ENCODE data around the gene CCL18. TPM values are rescaled to one million over a fixed set of nuclear protein-coding genes. Genes with fewer than 3 reads are reported as not detected.

Gene CCL18
- total and polyA plus RNA-seq, 2 of the 4 experiments (the other 2 are of a cell fraction): not detected

- POLR2A ChIA-PET (ENCODE audit: unreplicated experiment): no interaction called here
- Histone ChIP-seq H2AK5ac (ENCODE audit: low read depth, low read length) (no peak overlapping the region), H3K4me3 (ENCODE audit: insufficient read depth, low read depth, low read length) (no peak overlapping the region), H3K14ac (replicated peaks; ENCODE audit: low read depth, low read length) (no peak overlapping the region), H3K9me3 (ENCODE audit: control insufficient read depth, insufficient read depth, low read length) (no peaks in the 10 kb centered on the region), H3K27ac (ENCODE audit: insufficient read depth, low read length) (no peak overlapping the region), H3K27me3 (ENCODE audit: control insufficient read depth, insufficient read depth, low read length) (no peaks in the 10 kb centered on the region), H3K4me2 (ENCODE audit: low read depth, low read length) (no peak overlapping the region), H3K9ac (ENCODE audit: low read depth, low read length) (no peak overlapping the region), H3K36me3 (ENCODE audit: control insufficient read depth, insufficient read depth, low read length) (no peaks in the 10 kb centered on the region), H3K23ac (ENCODE audit: low read depth, low read length) (no peak overlapping the region), H2BK20ac (ENCODE audit: low read depth, low read length) (no peak overlapping the region), H4K8ac (ENCODE audit: low read depth in 2 of 2, low read length in 2 of 2) (no peak overlapping the region), H2BK15ac (ENCODE audit: low read depth, low read length) (no peak overlapping the region), H4K5ac (ENCODE audit: low read depth, low read length) (no peak overlapping the region), H3K18ac (ENCODE audit: low read depth, low read length) (no peak overlapping the region), H3K4me1 (ENCODE audit: control insufficient read depth, insufficient read depth, low read length) (no peaks in the 10 kb centered on the region), H2AK9ac (replicated peaks; ENCODE audit: low read depth, low read length, poor library complexity) (no peak overlapping the region), H2BK120ac (ENCODE audit: low read depth, low read length) (no peak overlapping the region), H2AFZ (replicated peaks; ENCODE audit: low read length, poor library complexity) (no peak overlapping the region), H4K91ac (ENCODE audit: insufficient read depth, low read depth, low read length) (no peak overlapping the region), H3K9me1 (ENCODE audit: insufficient read depth, low read length) (no peaks in the 10 kb centered on the region), H3K79me1 (ENCODE audit: low read depth in 1 of 2, low read length in 2 of 2) (no peaks in the 10 kb centered on the region), H4K20me1 (ENCODE audit: insufficient read depth, low read length) (no peaks in the 10 kb centered on the region), H3K56ac (ENCODE audit: extremely low read depth, insufficient read depth, low read length) (no peak overlapping the region), H2BK5ac (ENCODE audit: low read depth, low read length, poor library complexity, severe bottlenecking) (no peak overlapping the region), H3K4ac (ENCODE audit: low read depth, low read length) (no peak overlapping the region)
- in situ Hi-C loops (cut with MboI; ENCODE audit: low sequenced_read_pairs): no loop called here
- WGBS, 2 experiments (ENCODE audit: extremely low coverage in 2 of 2, insufficient read length in 1 of 2): 0% methylated on average over 2 of the region's 4 CpGs; no CpG with 5 or more reads in 1 of the 2 experiments
- DNase-seq: no peak
- TF ChIP-seq BHLHE40 (IDR thresholded peaks at IDR 0.05; ENCODE audit: low read depth, low read length) (no peak), RCOR1 (IDR thresholded peaks at IDR 0.05; ENCODE audit: insufficient replicate concordance, low read length) (no peak), POLR2A (IDR thresholded peaks at IDR 0.05; ENCODE audit: low read depth, low read length) (no peak), USF2 (IDR thresholded peaks at IDR 0.05; ENCODE audit: low read depth, low read length) (no peak), MXI1 (IDR thresholded peaks at IDR 0.05; ENCODE audit: borderline replicate concordance, low read depth, low read length) (no peak), RFX5 (IDR thresholded peaks at IDR 0.05; ENCODE audit: low read depth, low read length) (no peak)
- TF ChIP-seq, protein P1, sequence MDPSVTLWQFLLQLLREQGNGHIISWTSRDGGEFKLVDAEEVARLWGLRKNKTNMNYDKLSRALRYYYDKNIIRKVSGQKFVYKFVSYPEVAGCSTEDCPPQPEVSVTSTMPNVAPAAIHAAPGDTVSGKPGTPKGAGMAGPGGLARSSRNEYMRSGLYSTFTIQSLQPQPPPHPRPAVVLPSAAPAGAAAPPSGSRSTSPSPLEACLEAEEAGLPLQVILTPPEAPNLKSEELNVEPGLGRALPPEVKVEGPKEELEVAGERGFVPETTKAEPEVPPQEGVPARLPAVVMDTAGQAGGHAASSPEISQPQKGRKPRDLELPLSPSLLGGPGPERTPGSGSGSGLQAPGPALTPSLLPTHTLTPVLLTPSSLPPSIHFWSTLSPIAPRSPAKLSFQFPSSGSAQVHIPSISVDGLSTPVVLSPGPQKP (IDR thresholded peaks at IDR 0.05; ENCODE audit: borderline replicate concordance, low read depth, low read length): no peak
- intact Hi-C loops (cut with micrococcal nuclease): no loop called here
- CTCF ChIA-PET: no interaction called here
- dilution Hi-C loops (cut with HindIII; ENCODE audit: low sequenced_read_pairs, unreplicated experiment): no loop called here
- ATAC-seq (ENCODE audit: low read depth): no peak
- BruUV-seq (replicated peaks): no TSS peak
These were observed 40.7 kb downstream of the CCL18 start for GRCh38 chr17:36104701-36105181.
